Uterus (tissue), 4 donors: ENCODE results near the gene CAMTA1. TPM values are rescaled to one million over a fixed set of nuclear protein-coding genes. Genes with fewer than 3 reads are reported as not detected.

Experiments used
- DNase-seq, 2 donors: peaks; one replicate each; pipeline ENCODE4 v3.0.0-alpha.2; 2019 to 2020
- H3K27ac ChIP-seq, 2 donors: fragments of 200-600 bp; sonication (generic); 1 replicate in 1 of 2; 2 replicates in 1 of 2; pipeline ENCODE4 v1.5.1; 2016 to 2018
- H3K27me3 ChIP-seq, 2 donors: fragments of 200-600 bp; sonication (generic); one replicate each; pipeline ENCODE4 v1.5.1; 2018 to 2019; ENCODE audit warnings: control low read depth in 1 of 2
- H3K36me3 ChIP-seq, 2 donors: fragments of 200-600 bp; sonication (generic); one replicate each; pipeline ENCODE4 v1.5.1; 2019; ENCODE audit warnings: control low read depth in 1 of 2
- H3K4me1 ChIP-seq, 2 donors: fragments of 200-600 bp; sonication (generic); one replicate each; pipeline ENCODE4 v1.5.1; 2018 to 2019; ENCODE audit warnings: control low read depth in 1 of 2
- H3K4me3 ChIP-seq, 2 donors: fragments of 200-600 bp; sonication (generic); 1 replicate in 1 of 2; 2 replicates in 1 of 2; pipeline ENCODE4 v1.5.1; 2018 to 2019; ENCODE audit warnings: mild to moderate bottlenecking in 1 of 2
- H3K9me3 ChIP-seq, 2 donors: fragments of 200-600 bp; sonication (generic); one replicate each; pipeline ENCODE4 v1.5.1; 2019; ENCODE audit warnings: control low read depth in 1 of 2
- POLR2A ChIP-seq, 2 donors: fragments of 450-650 bp; IDR thresholded peaks; one replicate each; pipeline ENCODE4 v1.6.1; 2016; ENCODE audit warnings: antibody characterized with exemption in 2 of 2, mild to moderate bottlenecking in 1 of 2, moderate library complexity in 1 of 2
- intact Hi-C: fragments of 100-400 bp; cut with DNase I; formaldehyde crosslinking; loops from one replicate; pipeline ENCODE4 v1.15.1; 2023; ENCODE audit warnings: low total_unique reads
- total RNA-seq, 4 donors: library from RNA; depleted of rRNA in 3 of 4; stranded (reverse); fragments of >200 nt in 3 of 4; gene quantifications; one replicate each; pipeline versions ENCODE4 v1.1.0 to v1.2.4, GENCODE V29; 2014 to 2023
- TF ChIP-seq, protein P1 (sequence below), 4 experiments: fragments of 200-600 bp in 2 of 4; fragments of 450-650 bp in 2 of 4; sonication (generic) in 2 of 4; IDR thresholded peaks; one replicate each; pipeline ENCODE4 v1.5.1; 2016 to 2019; ENCODE audit warnings: antibody characterized with exemption in 4 of 4, mild to moderate bottlenecking in 2 of 4, moderate library complexity in 1 of 4
- donor health status: DM: yes; HTN: yes; CAD: no.

Gene CAMTA1
- total RNA-seq, 4 donors from 2014 or later, result 29.7 to 427 (median 64.8) TPM

- no peak for DNase-seq
- Histone ChIP-seq H3K27me3 (no peaks in the 10 kb centered on the region), H3K27ac (no peak overlapping the region), H3K4me3 (no peak overlapping the region), H3K9me3 (no peaks in the 10 kb centered on the region), H3K4me1 (no peaks in the 10 kb centered on the region), H3K36me3 (no peaks in the 10 kb centered on the region)
- intact Hi-C loops, result no loop called here
- TF ChIP-seq POLR2A (IDR thresholded peaks at IDR 0.05), result no peak
- TF ChIP-seq, protein P1, sequence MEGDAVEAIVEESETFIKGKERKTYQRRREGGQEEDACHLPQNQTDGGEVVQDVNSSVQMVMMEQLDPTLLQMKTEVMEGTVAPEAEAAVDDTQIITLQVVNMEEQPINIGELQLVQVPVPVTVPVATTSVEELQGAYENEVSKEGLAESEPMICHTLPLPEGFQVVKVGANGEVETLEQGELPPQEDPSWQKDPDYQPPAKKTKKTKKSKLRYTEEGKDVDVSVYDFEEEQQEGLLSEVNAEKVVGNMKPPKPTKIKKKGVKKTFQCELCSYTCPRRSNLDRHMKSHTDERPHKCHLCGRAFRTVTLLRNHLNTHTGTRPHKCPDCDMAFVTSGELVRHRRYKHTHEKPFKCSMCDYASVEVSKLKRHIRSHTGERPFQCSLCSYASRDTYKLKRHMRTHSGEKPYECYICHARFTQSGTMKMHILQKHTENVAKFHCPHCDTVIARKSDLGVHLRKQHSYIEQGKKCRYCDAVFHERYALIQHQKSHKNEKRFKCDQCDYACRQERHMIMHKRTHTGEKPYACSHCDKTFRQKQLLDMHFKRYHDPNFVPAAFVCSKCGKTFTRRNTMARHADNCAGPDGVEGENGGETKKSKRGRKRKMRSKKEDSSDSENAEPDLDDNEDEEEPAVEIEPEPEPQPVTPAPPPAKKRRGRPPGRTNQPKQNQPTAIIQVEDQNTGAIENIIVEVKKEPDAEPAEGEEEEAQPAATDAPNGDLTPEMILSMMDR (IDR thresholded peaks at IDR 0.05), result no peak
Measured at GRCh38 chr1:7652061-7652460, 866.8 kb downstream of the CAMTA1 start.

DNA sequence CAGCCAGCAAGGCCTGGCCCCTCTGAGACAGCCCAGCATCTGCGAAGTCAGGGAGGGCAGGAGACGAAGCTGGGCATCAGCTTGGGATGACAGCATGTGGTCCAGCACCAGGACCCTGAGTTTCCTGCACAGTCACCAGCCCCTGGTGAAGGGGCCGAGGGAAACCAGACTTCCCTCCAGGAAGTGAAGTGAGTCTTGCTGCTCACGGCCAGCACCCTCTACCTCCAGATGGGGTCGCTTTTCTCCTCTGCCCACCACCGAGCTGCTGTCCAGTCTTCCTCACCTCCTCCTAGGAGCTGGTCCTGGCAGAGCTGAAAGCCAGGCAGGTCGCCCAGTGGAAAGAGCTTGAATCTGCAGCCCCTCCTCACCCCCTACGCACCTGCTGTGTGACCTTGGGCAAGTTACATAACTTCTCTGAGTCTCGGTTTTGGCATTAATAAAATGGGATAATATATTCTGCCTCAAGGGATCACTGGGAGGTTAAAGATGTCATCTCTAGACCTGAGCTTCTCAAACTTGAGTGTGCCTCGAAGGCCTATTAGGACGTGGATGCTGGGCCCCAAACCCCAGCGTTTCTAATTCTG is 867.4 kb downstream of the CAMTA1 start:
- H3K36me3 ChIP-seq, result no peaks in the 10 kb centered on the region
- H3K4me3 ChIP-seq, result no peak overlapping the region
- no peak overlapping the region for H3K27ac ChIP-seq
- H3K27me3 ChIP-seq, result no peaks in the 10 kb centered on the region
- no peaks in the 10 kb centered on the region for H3K9me3 ChIP-seq
- no peak for DNase-seq
- no peak for TF ChIP-seq POLR2A (IDR thresholded peaks at IDR 0.05)
- TF ChIP-seq, protein P1 (IDR thresholded peaks at IDR 0.05), result no peak
- no peaks in the 10 kb centered on the region for H3K4me1 ChIP-seq
- intact Hi-C loops, result no loop called here

DNA sequence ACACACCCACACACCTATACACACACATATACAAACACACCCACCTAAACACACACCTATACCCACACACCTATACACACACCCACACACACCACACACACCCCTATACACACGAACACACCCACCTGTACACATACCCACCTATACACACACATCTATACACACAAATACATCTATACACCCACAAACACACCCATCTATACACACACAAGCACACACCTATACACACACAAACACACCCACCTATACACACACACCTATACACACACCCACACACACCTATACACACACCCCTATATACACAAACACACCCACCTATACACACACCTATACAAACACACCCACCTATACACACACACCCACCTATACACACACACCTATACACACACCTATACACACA is 869.5 kb downstream of the CAMTA1 start:
- TF ChIP-seq, protein P1 (IDR thresholded peaks at IDR 0.05), result no peak
- no peak for TF ChIP-seq POLR2A (IDR thresholded peaks at IDR 0.05)
- H3K4me1 ChIP-seq, result no peaks in the 10 kb centered on the region
- intact Hi-C loops, result no loop called here
- H3K9me3 ChIP-seq, result no peaks in the 10 kb centered on the region
- H3K27me3 ChIP-seq, result no peaks in the 10 kb centered on the region
- H3K4me3 ChIP-seq, result no peak overlapping the region
- DNase-seq, result no peak
- H3K27ac ChIP-seq, result no peak overlapping the region
- H3K36me3 ChIP-seq, result no peaks in the 10 kb centered on the region

- no peak for TF ChIP-seq POLR2A (IDR thresholded peaks at IDR 0.05)
- TF ChIP-seq, protein P1 (IDR thresholded peaks at IDR 0.05), result no peak
- no peaks in the 10 kb centered on the region for H3K4me1 ChIP-seq
- DNase-seq, result no peak
- no peaks in the 10 kb centered on the region for H3K9me3 ChIP-seq
- no peak overlapping the region for H3K27ac ChIP-seq
- H3K27me3 ChIP-seq, result no peaks in the 10 kb centered on the region
- intact Hi-C loops, result no loop called here
- no peaks in the 10 kb centered on the region for H3K36me3 ChIP-seq
- no peak overlapping the region for H3K4me3 ChIP-seq
Measured at GRCh38 chr1:7655354-7655753, 870.1 kb downstream of the CAMTA1 start.

GRCh38 chr1:7656557-7657215 is 871.4 kb downstream of the CAMTA1 start:
- Histone ChIP-seq H3K4me1 (no peaks in the 10 kb centered on the region), H3K36me3 (no peaks in the 10 kb centered on the region), H3K27me3 (no peaks in the 10 kb centered on the region), H3K9me3 (no peaks in the 10 kb centered on the region), H3K4me3 (no peak overlapping the region), H3K27ac (no peak overlapping the region)
- intact Hi-C loops, result no loop called here
- TF ChIP-seq, protein P1 (IDR thresholded peaks at IDR 0.05), result no peak
- no peak for TF ChIP-seq POLR2A (IDR thresholded peaks at IDR 0.05)
- DNase-seq, result no peak
